ENCODE results near the gene DOK3. TPM values are rescaled to one million over a fixed set of nuclear protein-coding genes. Genes with fewer than 3 reads are reported as not detected.

The DOK3 gene
- total RNA-seq, 1 donor from 2014 or later, result 16.3 TPM

DNA sequence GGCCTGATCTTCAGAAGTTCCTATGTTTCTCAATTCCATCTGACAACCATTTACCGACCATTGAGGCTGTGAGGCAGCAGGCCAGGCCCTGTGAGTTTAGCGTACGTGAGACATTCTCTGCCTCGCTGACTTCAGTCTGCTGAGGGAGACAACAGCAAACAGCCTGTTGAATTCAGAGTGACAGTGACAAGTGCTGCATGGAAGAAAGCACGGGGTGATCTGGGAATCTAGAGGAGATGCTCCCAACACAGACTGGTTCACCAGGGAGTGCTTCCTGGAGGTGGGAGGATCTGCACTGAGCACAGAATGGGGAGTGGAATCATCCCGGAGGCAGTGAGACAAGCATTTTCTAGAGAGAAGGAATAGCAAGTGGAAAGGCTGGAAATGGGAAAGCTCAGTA is 17.2 kb upstream of the DOK3 start:
- no peak overlapping the region for H3K27ac ChIP-seq (ENCODE audit: low read depth, low read length)
- Mint-ChIP-seq H3K4me3 (ENCODE audit: unreplicated experiment) (no peak overlapping the region), H3K9me3 (ENCODE audit: unreplicated experiment) (no peaks in the 10 kb centered on the region), H3K27me3 (ENCODE audit: low read depth, unreplicated experiment) (no peaks in the 10 kb centered on the region), H3K27ac (ENCODE audit: unreplicated experiment) (no peak overlapping the region), H3K4me1 (ENCODE audit: low read depth, unreplicated experiment) (peaks cover 11% of the 10 kb centered on the region), H3K36me3 (ENCODE audit: low read depth, unreplicated experiment) (peaks cover 15% of the 10 kb centered on the region)
- DNase-seq (ENCODE audit: low read depth), result no peak
- no peak overlapping the region for H3K9ac ChIP-seq (ENCODE audit: low read length)
- TF ChIP-seq EZH2 (IDR thresholded peaks at IDR 0.05; ENCODE audit: insufficient read depth, low read length), result no peak
- TF ChIP-seq, protein P1, sequence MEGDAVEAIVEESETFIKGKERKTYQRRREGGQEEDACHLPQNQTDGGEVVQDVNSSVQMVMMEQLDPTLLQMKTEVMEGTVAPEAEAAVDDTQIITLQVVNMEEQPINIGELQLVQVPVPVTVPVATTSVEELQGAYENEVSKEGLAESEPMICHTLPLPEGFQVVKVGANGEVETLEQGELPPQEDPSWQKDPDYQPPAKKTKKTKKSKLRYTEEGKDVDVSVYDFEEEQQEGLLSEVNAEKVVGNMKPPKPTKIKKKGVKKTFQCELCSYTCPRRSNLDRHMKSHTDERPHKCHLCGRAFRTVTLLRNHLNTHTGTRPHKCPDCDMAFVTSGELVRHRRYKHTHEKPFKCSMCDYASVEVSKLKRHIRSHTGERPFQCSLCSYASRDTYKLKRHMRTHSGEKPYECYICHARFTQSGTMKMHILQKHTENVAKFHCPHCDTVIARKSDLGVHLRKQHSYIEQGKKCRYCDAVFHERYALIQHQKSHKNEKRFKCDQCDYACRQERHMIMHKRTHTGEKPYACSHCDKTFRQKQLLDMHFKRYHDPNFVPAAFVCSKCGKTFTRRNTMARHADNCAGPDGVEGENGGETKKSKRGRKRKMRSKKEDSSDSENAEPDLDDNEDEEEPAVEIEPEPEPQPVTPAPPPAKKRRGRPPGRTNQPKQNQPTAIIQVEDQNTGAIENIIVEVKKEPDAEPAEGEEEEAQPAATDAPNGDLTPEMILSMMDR (IDR thresholded peaks at IDR 0.05; ENCODE audit: insufficient read depth, low read depth, low read length), result no peak
- H2AFZ ChIP-seq (ENCODE audit: low read depth, low read length), result no peak overlapping the region
- H3K36me3 ChIP-seq (ENCODE audit: insufficient read depth, low read length), result peaks cover 25% of the 10 kb centered on the region
- no peak overlapping the region for H3K4me3 ChIP-seq (ENCODE audit: insufficient read depth, low read depth, low read length)
- peaks cover under 1% of the 10 kb centered on the region for H3K79me2 ChIP-seq (ENCODE audit: insufficient read depth, low read length)
- no peaks in the 10 kb centered on the region for H3K27me3 ChIP-seq (ENCODE audit: insufficient read depth, low read length)
- H3K4me1 ChIP-seq (ENCODE audit: insufficient read depth, low read length), result no peaks in the 10 kb centered on the region
- peaks cover 69% of the 10 kb centered on the region for H4K20me1 ChIP-seq (ENCODE audit: insufficient read depth, low read length)
- H3K4me2 ChIP-seq (ENCODE audit: low read length), result no peak overlapping the region
- no peak for FAIRE-seq
- H3K9me3 ChIP-seq (ENCODE audit: insufficient read depth, low read depth, low read length), result no peaks in the 10 kb centered on the region

GRCh38 chr5:177526191-177526590 is 16.6 kb upstream of the DOK3 start:
- no peaks in the 10 kb centered on the region for H3K27me3 ChIP-seq (ENCODE audit: insufficient read depth, low read length)
- Mint-ChIP-seq H3K27ac (ENCODE audit: unreplicated experiment) (no peak overlapping the region), H3K4me3 (ENCODE audit: unreplicated experiment) (no peak overlapping the region), H3K9me3 (ENCODE audit: unreplicated experiment) (no peaks in the 10 kb centered on the region), H3K36me3 (ENCODE audit: low read depth, unreplicated experiment) (peaks cover 15% of the 10 kb centered on the region), H3K27me3 (ENCODE audit: low read depth, unreplicated experiment) (no peaks in the 10 kb centered on the region), H3K4me1 (ENCODE audit: low read depth, unreplicated experiment) (peaks cover 11% of the 10 kb centered on the region)
- H2AFZ ChIP-seq (ENCODE audit: low read depth, low read length), result no peak overlapping the region
- DNase-seq (ENCODE audit: low read depth), result no peak
- no peak overlapping the region for H3K27ac ChIP-seq (ENCODE audit: low read depth, low read length)
- H3K9ac ChIP-seq (ENCODE audit: low read length), result no peak overlapping the region
- no peaks in the 10 kb centered on the region for H3K4me1 ChIP-seq (ENCODE audit: insufficient read depth, low read length)
- TF ChIP-seq EZH2 (IDR thresholded peaks at IDR 0.05; ENCODE audit: insufficient read depth, low read length), result no peak
- TF ChIP-seq, protein P1 (IDR thresholded peaks at IDR 0.05; ENCODE audit: insufficient read depth, low read depth, low read length), result no peak
- H3K36me3 ChIP-seq (ENCODE audit: insufficient read depth, low read length), result peaks cover 26% of the 10 kb centered on the region
- H3K9me3 ChIP-seq (ENCODE audit: insufficient read depth, low read depth, low read length), result no peaks in the 10 kb centered on the region
- no peaks in the 10 kb centered on the region for H3K79me2 ChIP-seq (ENCODE audit: insufficient read depth, low read length)
- no peak overlapping the region for H3K4me2 ChIP-seq (ENCODE audit: low read length)
- peaks cover 68% of the 10 kb centered on the region for H4K20me1 ChIP-seq (ENCODE audit: insufficient read depth, low read length)
- no peak overlapping the region for H3K4me3 ChIP-seq (ENCODE audit: insufficient read depth, low read depth, low read length)
- no peak for FAIRE-seq

DNA sequence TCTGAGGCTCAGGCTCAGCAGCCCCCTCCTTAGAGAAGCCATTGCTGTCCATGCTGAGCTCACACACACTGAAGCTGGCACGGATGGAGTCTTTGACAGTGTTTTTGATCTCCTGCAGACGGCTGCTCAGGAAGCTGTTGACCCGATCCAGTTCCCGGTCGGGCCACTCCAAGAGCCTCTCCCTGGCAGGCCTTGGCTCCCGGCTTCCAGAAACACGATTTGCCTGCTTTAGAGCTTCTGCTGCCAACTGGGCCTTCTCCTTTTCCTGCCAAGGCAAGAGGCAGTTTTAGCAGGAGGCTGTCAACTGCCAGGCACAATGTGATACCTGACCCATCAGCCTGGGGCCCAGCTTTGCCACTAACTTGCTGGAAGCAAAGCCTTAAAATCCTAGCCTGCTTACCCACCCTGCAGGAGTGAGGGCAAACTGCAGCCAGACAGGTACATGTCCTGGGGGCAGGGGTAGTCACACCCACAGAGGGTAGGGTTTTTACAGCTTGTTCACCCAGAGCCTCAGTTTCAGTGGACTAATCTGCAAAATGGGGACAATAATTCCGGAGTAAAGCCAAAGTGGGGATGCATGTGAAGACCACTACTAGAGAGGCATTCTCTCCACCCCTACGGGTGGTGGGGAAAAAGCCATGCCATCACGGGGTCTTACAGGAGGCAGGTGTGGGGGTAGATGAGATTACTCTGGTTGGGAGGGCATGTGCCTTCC is 15.5 kb upstream of the DOK3 start:
- no peaks in the 10 kb centered on the region for H3K4me1 ChIP-seq (ENCODE audit: insufficient read depth, low read length)
- peaks cover 2% of the 10 kb centered on the region for H3K79me2 ChIP-seq (ENCODE audit: insufficient read depth, low read length)
- Mint-ChIP-seq H3K27ac (ENCODE audit: unreplicated experiment) (no peak overlapping the region), H3K4me1 (ENCODE audit: low read depth, unreplicated experiment) (peaks cover 4% of the 10 kb centered on the region), H3K4me3 (ENCODE audit: unreplicated experiment) (no peak overlapping the region), H3K9me3 (ENCODE audit: unreplicated experiment) (no peaks in the 10 kb centered on the region), H3K27me3 (ENCODE audit: low read depth, unreplicated experiment) (no peaks in the 10 kb centered on the region), H3K36me3 (ENCODE audit: low read depth, unreplicated experiment) (peaks cover 13% of the 10 kb centered on the region)
- no peak overlapping the region for H3K9ac ChIP-seq (ENCODE audit: low read length)
- no peaks in the 10 kb centered on the region for H3K9me3 ChIP-seq (ENCODE audit: insufficient read depth, low read depth, low read length)
- H2AFZ ChIP-seq (ENCODE audit: low read depth, low read length), result no peak overlapping the region
- no peak overlapping the region for H3K4me3 ChIP-seq (ENCODE audit: insufficient read depth, low read depth, low read length)
- TF ChIP-seq, protein P1 (IDR thresholded peaks at IDR 0.05; ENCODE audit: insufficient read depth, low read depth, low read length), result no peak
- TF ChIP-seq EZH2 (IDR thresholded peaks at IDR 0.05; ENCODE audit: insufficient read depth, low read length), result no peak
- no peak overlapping the region for H3K4me2 ChIP-seq (ENCODE audit: low read length)
- H3K27me3 ChIP-seq (ENCODE audit: insufficient read depth, low read length), result no peaks in the 10 kb centered on the region
- H3K36me3 ChIP-seq (ENCODE audit: insufficient read depth, low read length), result peaks cover 26% of the 10 kb centered on the region
- H3K27ac ChIP-seq (ENCODE audit: low read depth, low read length), result no peak overlapping the region
- FAIRE-seq (no peak), DNase-seq (ENCODE audit: low read depth) (no peak)
- H4K20me1 ChIP-seq (ENCODE audit: insufficient read depth, low read length), result peaks cover 60% of the 10 kb centered on the region
